Common myeloid progenitor, CD34-positive (primary cell): ENCODE measurements around the gene METTL13.

Experiments
- CTCF ChIA-PET: fragments of 350-600 bp; sonication (Branson Sonifier 250); formaldehyde crosslinking; loops from one replicate; lab custom pipeline; 2021; ENCODE audit warnings: antibody characterized with exemption; lab: Charles Lee
- POLR2A ChIA-PET: fragments of 350-600 bp; sonication (Branson Sonifier 250); formaldehyde crosslinking; loops from one replicate; lab custom pipeline; 2021; ENCODE audit warnings: antibody characterized with exemption; lab: Charles Lee
- DNase-seq, 3 donors: peaks; one replicate each; pipeline versions ENCODE4 v3.0.0 to v3.0.0-alpha.2; 2013
- H3K27ac ChIP-seq, 2 experiments: 1 replicate in 1 of 2; 2 replicates in 1 of 2; pipeline ENCODE4 v1.7.0; 2013; ENCODE audit warnings: inconsistent platforms in 2 of 2, low read length in 2 of 2, mild to moderate bottlenecking in 2 of 2, low read depth in 1 of 2, moderate library complexity in 1 of 2; ENCODE audit not compliant: severe bottlenecking in 2 of 2, insufficient read depth in 1 of 2, poor library complexity in 1 of 2
- H3K27me3 ChIP-seq, 5 experiments: replicated peaks in 2 of 5; 1 replicate in 3 of 5; 2 replicates in 2 of 5; pipeline versions ENCODE4 v1.6.1 to v1.7.0; 2013; ENCODE audit warnings: low read length in 4 of 5, mild to moderate bottlenecking in 2 of 5, moderate library complexity in 2 of 5, inconsistent platforms in 1 of 5; ENCODE audit not compliant: insufficient read depth in 5 of 5, control insufficient read depth in 4 of 5
- H3K36me3 ChIP-seq, 4 experiments: 1 replicate in 2 of 4; 2 replicates in 2 of 4; pipeline versions ENCODE4 v1.6.1 to v1.7.0; 2013; ENCODE audit warnings: low read length in 3 of 4, control low read depth in 1 of 4, mild to moderate bottlenecking in 1 of 4; ENCODE audit not compliant: control insufficient read depth in 4 of 4, insufficient read depth in 4 of 4
- H3K4me1 ChIP-seq, 4 experiments: 1 replicate in 3 of 4; 2 replicates in 1 of 4; pipeline versions ENCODE4 v1.6.1 to v1.7.1; 2013; ENCODE audit warnings: low read length in 3 of 4, mild to moderate bottlenecking in 3 of 4, control low read depth in 1 of 4, inconsistent platforms in 1 of 4, moderate library complexity in 1 of 4; ENCODE audit not compliant: control insufficient read depth in 4 of 4, insufficient read depth in 4 of 4; ENCODE audit errors: control extremely low read depth in 1 of 4
- H3K4me3 ChIP-seq, 7 experiments: 1 replicate in 4 of 7; 2 replicates in 3 of 7; pipeline versions ENCODE4 v1.5.1 to v1.7.0; 2013; ENCODE audit warnings: mild to moderate bottlenecking in 7 of 7, low read length in 6 of 7, moderate library complexity in 6 of 7, inconsistent platforms in 2 of 7, low read depth in 2 of 7, control low read depth in 1 of 7; ENCODE audit not compliant: insufficient read depth in 4 of 7, control insufficient read depth in 1 of 7; ENCODE audit errors: extremely low read depth in 1 of 7
- H3K9me3 ChIP-seq, 5 experiments: 1 replicate in 4 of 5; 2 replicates in 1 of 5; pipeline versions ENCODE4 v1.6.1 to v1.7.1; 2013; ENCODE audit warnings: low read length in 4 of 5, mild to moderate bottlenecking in 2 of 5, inconsistent platforms in 1 of 5, low read depth in 1 of 5, moderate library complexity in 1 of 5; ENCODE audit not compliant: control insufficient read depth in 4 of 5, insufficient read depth in 2 of 5; ENCODE audit errors: control extremely low read depth in 1 of 5
- WGBS: methylation state at CpG from one replicate; pipeline ENCODE4 v1.1.5; 2013; ENCODE audit not compliant: insufficient coverage; 5-methylcytosine and 5-hydroxymethylcytosine counted together

Gene METTL13

GRCh38 chr1:171751221-171751620, 30.2 kb upstream of the METTL13 start:
- ChIA-PET CTCF (no interaction called here), POLR2A (no interaction called here)
- H3K9me3 ChIP-seq: no peaks in the 10 kb centered on the region
- DNase-seq: no peak
- H3K4me3 ChIP-seq: no peak overlapping the region
- no peak overlapping the region for H3K27ac ChIP-seq
- no CpG with 5 or more reads among the region's 6 CpGs for WGBS
- no peaks in the 10 kb centered on the region for H3K36me3 ChIP-seq
- H3K27me3 ChIP-seq: no peaks in the 10 kb centered on the region
- no peaks in the 10 kb centered on the region for H3K4me1 ChIP-seq

GRCh38 chr1:171753182-171753581, 28.3 kb upstream of the METTL13 start:
- no peaks in the 10 kb centered on the region for H3K36me3 ChIP-seq
- no peaks in the 10 kb centered on the region for H3K27me3 ChIP-seq
- no peak overlapping the region for H3K4me3 ChIP-seq
- DNase-seq: no peak
- WGBS: no CpG with 5 or more reads among the region's 2 CpGs
- CTCF ChIA-PET: no interaction called here
- POLR2A ChIA-PET: no interaction called here
- peaks cover 0 to 4% (median 0%) of the 10 kb centered on the region in 5 experiments for H3K9me3 ChIP-seq
- H3K27ac ChIP-seq: no peak overlapping the region
- H3K4me1 ChIP-seq: no peaks in the 10 kb centered on the region

GRCh38 chr1:171753685-171754352, 27.6 kb upstream of the METTL13 start:
- Histone ChIP-seq H3K36me3 (no peaks in the 10 kb centered on the region), H3K4me1 (no peaks in the 10 kb centered on the region), H3K4me3 (no peak overlapping the region), H3K9me3 (peaks cover 0 to 4% (median 0%) of the 10 kb centered on the region in 5 experiments), H3K27ac (no peak overlapping the region), H3K27me3 (no peaks in the 10 kb centered on the region)
- 92% methylated on average over 3 of the region's 4 CpGs for WGBS
- DNase-seq: no peak
- ChIA-PET POLR2A (no interaction called here), CTCF (interaction anchor here (0.8 to 2.1 kb wide), 3 partner anchors 14 to 230 kb away, joined by 3 to 5 read pairs (median 3); no protein-coding TSS in a partner anchor)

- no peaks in the 10 kb centered on the region for H3K4me1 ChIP-seq
- WGBS: 100% methylated on average over 2 of the region's 4 CpGs
- no peak for DNase-seq
- H3K36me3 ChIP-seq: no peaks in the 10 kb centered on the region
- POLR2A ChIA-PET: no interaction called here
- CTCF ChIA-PET: interaction anchor here (0.8 to 2.1 kb wide), 3 partner anchors 14 to 230 kb away, joined by 3 to 5 read pairs (median 3); no protein-coding TSS in a partner anchor
- peaks cover 0 to 4% (median 0%) of the 10 kb centered on the region in 5 experiments for H3K9me3 ChIP-seq
- H3K4me3 ChIP-seq: no peak overlapping the region
- no peaks in the 10 kb centered on the region for H3K27me3 ChIP-seq
- no peak overlapping the region for H3K27ac ChIP-seq
These were observed 27.1 kb upstream of the METTL13 start for GRCh38 chr1:171754353-171754705.

DNA sequence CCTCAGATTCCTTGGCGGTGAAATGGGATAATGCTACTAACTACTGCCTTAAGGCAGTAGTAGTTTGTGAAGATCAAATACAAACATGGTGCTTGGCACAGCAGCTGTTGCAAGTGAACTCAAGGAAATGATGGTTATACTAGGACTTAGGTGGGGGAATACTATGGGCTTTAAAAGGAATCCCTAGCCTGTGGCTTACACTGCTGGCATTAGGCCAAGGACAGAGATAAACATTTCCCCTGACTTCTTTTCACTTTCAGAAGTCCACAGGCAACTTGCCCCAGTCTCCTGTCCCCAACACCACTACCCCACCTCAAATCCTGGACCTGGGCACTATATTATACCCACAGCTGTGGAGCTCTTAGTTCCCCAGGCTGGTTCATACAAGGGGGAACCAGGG, 26.5 kb upstream of the METTL13 start:
- Histone ChIP-seq H3K9me3 (peaks cover 0 to 4% (median 0%) of the 10 kb centered on the region in 5 experiments), H3K27me3 (no peaks in the 10 kb centered on the region), H3K36me3 (no peaks in the 10 kb centered on the region), H3K4me3 (no peak overlapping the region), H3K27ac (no peak overlapping the region), H3K4me1 (no peaks in the 10 kb centered on the region)
- no peak for DNase-seq
- WGBS: 100% methylated on average over 1 of the region's 1 CpG
- ChIA-PET POLR2A (no interaction called here), CTCF (interaction anchor here (0.8 to 2.1 kb wide), 3 partner anchors 15 to 229 kb away, joined by 3 to 5 read pairs (median 3); no protein-coding TSS in a partner anchor)

- H3K27ac ChIP-seq: no peak overlapping the region
These were observed 24.6 kb upstream of the METTL13 start for GRCh38 chr1:171756856-171757255.

GRCh38 chr1:171758011-171758410, 23.4 kb upstream of the METTL13 start:
- CTCF ChIA-PET: no interaction called here
- Histone ChIP-seq H3K4me1 (no peaks in the 10 kb centered on the region), H3K4me3 (no peak overlapping the region), H3K9me3 (peaks cover 0 to 4% (median 0%) of the 10 kb centered on the region in 5 experiments), H3K27me3 (no peaks in the 10 kb centered on the region), H3K27ac (no peak overlapping the region), H3K36me3 (no peaks in the 10 kb centered on the region)
- POLR2A ChIA-PET: no interaction called here
- DNase-seq: no peak

More at GRCh38 chr1:171756856-171757255, 24.6 kb upstream of the METTL13 start:
- Histone ChIP-seq H3K9me3 (peaks cover 0 to 4% (median 0%) of the 10 kb centered on the region in 5 experiments), H3K36me3 (no peaks in the 10 kb centered on the region), H3K27me3 (no peaks in the 10 kb centered on the region), H3K4me1 (no peaks in the 10 kb centered on the region), H3K4me3 (no peak overlapping the region)
- 100% methylated on average over 2 of the region's 4 CpGs for WGBS
- no peak for DNase-seq
- ChIA-PET CTCF (interaction anchor here (0.8 kb wide), 1 partner anchor 10 kb away, joined by 4 read pairs; no protein-coding TSS in a partner anchor), POLR2A (no interaction called here)
